Stimulated activated CD8-positive, alpha-beta memory T cell treated with anti-CD3 and anti-CD28 coated beads, Interleukin-7, amount 100 ng/mL, for 48 hours (primary cell): ENCODE results near the gene ZNF492.

ENCODE experiments used
- DNase-seq, 2 donors: peaks; one replicate each; pipeline ENCODE4 v3.0.0-alpha.2; 2020; ENCODE audit warnings: low read depth in 1 of 2; ENCODE audit errors: extremely low read depth in 1 of 2

ZNF492 gene

DNA sequence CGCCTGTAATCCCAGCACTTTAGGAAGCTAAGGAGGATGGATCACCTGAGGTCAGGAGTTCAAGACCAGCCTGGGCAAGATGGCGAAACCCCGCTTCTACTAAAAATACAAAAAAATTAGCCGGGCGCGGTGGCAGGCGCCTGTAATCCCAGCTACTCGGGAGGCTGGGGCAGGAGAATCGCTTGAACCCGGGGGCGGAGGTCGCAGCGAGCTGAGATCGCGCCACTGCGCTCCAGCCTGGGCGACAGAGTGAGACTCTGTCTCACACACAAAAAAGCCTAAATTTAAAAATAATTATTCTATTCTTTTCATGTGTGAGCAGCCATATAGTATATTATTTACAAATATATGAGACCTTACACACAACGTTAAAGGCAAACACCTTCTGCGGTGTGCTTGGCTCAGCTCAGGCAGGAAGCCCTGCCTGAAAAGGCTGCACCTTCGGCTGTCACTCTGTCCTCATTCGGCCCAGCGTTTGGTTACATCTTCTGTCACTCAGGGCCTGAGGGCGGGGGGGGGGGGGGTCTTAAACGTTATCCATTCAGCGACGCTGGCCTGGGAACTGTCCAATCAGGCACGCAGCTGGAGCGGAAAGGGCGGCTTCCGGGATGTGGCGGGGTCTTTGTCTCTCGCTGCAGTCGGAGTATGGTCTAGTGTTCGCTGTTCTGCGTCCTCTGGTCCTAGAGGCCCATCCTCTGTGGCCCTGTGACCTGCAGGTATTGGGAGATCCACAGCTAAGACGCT lies at the start of gene ZNF492:
Gene ZNF492 (plus strand): TSS at position 619 of the 744 bp plus-strand sequence. CDS start 19,076 bp downstream, outside the sequence.
- peak; percentile 53 to 75 for DNase-seq

DNA sequence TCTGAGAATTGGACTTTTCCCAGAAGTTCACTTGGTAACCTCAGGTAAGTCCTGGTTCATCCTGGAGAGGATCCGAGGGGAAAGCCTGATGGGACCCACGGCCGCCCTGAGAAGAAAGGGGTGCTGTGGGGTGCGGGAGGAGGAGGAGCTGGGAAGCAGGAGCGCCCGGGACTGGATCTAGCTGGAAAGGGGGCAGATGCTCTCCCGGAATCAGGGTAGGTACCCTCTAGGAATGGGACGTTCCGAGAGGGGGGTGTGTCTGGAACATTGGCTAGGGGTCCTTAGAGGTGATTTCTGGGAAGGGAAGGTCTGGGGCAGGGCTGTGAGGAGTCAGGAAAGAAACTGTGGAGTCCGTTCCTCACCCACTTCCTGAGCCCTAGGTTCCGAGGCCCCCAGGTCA lies 38.7 kb upstream of the ZNF492 start:
- no peak for DNase-seq

- DNase-seq: no peak
Observed at GRCh38 chr19:22595918-22596341, 38.2 kb upstream of the ZNF492 start.

DNA sequence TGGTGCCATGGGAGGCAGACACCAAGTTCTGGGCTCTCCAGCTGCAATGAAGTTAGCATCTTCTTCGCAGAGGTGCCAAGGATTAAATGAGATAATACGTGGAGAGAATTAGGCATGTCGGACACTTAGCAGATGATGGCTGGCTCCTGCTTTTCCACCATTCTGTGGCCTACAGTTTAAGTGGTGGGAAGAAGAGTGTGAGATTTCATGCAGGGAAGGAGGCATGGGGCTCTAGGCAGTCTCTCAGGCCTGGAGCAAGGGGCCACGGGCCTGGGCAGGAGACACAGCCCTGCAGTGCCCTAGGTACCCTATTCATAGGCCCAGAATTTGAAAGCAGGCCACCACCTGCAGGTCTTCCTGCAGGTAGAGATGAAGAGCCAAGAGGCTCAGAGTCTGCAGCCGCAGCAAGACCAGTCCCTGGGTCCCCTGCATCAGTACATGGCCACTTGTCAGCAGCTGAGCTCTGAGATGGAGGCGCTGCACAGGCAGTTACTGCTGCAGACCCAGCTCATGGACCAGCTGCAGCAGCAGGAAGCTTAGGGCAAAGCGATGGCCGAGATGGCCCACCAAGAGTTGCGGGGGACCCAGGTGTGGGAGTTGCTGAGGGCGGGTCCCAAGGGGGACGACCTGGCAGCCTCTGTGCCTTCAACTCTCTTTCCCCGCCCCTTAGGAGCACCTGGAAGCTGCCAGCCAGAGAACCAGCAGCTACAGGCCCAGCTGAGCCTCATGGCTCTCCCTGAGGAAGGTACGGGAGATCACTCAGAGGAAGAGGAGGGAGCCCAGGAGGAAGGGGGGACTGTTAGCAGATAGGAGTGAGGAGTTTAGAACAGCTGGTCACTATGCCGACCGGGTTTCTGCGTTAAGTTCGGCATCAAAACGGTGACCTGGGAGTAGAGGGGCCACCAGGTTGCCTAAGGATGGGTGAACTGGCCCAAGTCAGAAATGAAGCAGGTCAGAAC lies 33.2 kb upstream of the ZNF492 start:
- DNase-seq: no peak

DNA sequence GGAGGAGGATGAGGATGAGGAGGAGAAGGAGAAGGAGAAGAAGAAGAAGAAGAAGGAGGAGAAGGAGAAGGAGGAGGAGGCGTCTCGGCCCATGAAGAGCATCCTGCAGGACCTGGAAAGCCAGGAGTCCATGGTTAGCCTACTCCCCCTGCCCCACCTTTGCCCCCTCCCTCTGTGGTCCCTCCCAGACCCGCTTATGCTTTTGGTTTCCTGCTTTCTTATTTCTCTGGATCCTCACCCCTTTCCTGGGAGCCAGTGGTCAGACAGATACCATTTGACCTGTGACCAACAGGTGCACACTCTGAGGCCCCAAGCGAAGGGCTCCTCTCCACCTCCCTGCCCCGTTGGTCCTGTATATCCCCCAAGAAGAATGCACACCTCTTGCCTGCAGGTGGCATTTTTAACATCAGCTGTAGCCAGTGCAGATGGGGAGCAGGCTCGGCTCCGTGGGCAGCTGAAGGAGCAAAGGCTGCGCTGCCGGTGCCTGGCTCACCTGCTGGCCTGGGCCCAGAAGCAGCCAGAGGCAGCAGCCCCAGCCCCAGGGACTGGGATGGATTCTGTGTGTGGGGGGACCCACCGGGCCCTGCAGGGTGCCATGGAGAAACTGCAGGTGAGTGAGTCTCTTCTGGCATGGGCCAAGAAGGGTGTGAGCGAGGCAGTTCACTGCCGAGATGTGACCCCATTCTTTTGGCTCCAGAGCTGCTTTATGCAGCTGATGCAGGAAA lies 32.1 kb upstream of the ZNF492 start:
- no peak for DNase-seq

DNA sequence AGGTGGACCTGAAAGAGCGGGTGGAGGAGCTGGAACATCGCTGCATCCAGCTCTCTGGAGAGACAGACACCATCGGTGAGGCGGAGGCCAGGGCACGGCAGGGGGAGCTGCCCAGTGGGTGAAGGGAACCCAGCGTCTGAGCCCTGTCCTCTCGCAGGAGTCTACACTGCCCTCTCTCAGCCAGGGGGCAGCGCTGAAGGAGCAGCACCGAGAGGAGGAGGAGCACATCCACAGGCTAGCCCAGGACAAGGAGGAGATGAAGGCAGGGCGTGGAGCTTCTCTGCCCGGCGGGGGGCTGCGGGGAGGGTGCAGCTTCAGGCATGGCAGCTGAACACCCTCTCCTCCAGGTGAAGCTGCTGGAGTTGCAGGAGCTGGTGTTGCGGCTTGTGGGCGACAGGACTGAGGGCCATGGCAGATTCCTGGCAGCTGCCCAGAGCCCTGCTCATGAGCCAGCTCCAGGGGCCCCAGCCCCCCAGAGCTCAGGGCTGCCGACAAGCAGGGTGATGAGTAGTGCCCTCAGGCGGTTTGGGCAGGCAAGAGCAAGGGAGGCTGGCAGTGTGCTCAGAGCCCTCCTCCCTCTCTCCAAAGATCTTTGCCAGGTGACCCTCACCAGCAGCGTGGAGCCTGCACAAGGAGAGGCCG lies 31.4 kb upstream of the ZNF492 start:
- no peak for DNase-seq

- no peak for DNase-seq
Observed at GRCh38 chr19:22603518-22604440, 30.3 kb upstream of the ZNF492 start.

- no peak for DNase-seq
Observed at GRCh38 chr19:22604571-22605274, 29.4 kb upstream of the ZNF492 start.

DNA sequence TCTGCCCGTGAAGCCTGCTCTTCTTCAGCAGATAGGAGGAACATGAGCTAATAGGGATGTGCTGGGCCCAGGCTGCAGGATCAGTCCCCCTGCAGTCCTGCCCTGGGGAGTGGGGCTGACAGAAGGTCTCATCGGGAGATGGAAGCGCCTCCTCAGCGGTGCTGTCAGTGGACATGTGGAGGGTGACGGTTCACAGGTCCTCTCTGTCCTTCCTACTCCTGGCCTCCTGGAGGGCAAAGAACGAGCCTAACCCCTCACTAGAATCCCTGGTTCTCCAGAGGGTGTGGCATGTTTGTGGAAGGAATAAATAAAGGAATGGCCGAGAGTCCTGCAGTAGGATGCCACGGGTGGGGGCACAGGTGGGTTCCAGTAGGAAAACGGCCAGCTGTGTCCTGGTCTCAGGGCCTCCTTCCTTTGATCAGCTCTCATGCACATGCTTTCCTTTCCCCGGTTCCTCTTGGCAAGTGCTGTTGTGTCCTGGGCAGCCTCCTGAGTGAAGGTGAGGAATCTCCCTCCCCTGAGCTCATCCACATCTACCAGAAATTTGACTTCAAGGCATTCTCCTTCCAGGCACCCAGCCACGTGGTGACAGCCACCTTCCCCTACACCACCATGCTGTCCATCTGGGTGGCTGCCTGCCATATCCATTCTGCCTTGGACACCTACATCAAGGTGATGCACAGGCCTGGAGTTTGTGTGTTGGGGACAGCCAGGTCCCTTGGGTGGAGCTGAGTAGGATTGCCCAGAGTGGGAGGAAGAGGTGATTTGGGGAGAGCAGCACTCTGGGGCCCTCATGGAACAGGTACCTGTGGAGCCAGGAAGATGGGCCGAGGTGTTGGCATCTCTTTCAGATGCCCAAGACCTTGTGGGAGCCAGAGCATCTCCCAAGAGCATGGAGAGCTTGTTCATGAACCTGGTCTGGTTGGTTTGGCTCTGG lies 28.6 kb upstream of the ZNF492 start:
- DNase-seq: no peak

DNA sequence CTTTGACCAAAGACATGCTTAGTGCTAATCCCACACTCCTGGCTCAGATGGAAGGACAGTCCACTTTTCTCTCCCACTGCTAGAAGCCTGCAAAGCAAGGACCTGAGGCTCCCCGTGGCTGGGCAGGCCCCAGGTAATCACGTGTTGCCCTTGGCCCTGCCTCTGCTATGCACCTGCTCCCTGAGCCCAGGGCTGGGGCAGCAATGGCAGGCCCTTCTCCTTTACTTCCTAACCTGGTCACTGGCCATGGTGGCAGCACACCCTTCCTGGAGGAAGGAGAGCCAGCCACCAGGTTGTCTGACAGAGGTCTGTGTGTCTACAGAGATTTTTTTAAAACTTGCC lies 27.9 kb upstream of the ZNF492 start:
- no peak for DNase-seq

GRCh38 chr19:22606954-22607652 lies 27.0 kb upstream of the ZNF492 start:
- no peak for DNase-seq

DNA sequence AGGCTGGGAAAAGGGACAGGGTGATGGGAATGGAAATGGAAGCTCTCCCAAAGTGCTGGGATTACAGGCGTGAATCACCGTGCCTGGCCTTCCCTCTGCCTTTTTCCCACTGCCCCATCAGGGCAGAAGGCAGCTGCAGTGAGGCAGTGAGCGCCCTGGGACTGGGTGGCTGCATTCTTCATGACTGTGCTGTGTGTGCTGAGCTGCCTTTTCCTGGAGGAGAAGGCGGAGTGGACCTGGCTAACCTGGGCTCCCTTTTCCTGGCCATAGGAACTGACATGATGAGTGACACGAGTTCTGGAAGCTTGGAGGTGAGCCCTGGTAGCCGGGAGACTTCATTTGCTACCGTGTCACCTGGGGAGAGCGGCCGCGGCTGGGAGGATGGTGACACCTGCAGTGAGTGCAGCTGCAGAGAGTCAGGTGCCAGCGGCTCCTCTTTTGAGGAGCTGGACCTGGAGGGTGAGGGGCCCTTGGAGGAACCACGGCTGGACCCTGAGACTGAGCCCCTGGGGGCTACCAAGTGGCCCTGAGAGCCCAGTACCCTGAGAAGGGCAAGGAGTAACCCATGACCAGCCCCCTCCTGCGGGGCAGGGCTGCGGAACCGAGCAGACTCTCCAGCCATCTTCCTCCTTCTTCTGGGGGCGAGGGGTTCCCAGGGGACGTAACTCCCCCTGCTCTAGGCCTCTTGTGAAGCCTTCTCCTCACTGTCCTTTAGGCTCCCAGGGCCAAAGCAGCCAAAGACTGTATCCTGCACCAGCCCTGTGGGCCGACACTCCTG lies 26.3 kb upstream of the ZNF492 start:
- no peak for DNase-seq

DNA sequence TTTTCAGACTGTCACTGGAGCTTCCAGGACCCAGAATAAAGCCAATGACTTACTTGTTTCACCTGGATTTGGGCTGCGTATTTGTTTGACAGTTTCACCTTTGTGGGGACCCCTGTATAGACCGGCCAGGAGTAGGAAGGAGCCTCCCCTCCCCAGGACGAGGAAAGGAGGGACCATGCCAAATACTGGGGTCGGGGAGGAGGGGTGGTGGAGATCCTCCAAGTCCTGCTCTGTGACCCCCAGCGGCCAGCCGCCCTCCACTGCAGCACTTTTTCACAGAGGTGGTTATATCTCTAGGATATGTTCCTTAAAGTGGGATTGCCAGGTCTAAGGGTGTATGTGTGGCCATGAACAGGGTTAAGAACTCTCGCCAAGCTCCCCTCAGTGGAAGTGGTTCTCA lies 25.7 kb upstream of the ZNF492 start:
- DNase-seq: no peak

DNA sequence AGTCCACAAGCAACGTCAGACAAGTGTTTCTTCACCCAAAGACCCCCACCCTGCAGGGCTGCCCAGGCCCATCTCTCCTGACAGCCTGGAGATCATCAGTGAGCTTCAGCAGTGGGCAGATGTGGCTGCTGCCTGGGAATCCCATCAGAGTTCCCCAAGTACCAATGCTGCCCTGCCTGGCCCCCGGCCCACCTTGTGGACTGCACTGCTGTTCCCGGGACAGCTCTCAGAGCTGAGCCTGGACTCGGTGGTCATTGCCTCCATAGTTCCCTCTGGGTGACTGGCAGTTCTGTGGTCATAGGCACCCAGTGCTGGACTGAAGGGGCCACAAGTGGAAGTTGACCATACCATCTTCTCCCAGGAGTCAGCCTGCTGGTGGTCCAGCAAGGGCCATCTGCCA lies 24.5 kb upstream of the ZNF492 start:
- no peak for DNase-seq

DNA sequence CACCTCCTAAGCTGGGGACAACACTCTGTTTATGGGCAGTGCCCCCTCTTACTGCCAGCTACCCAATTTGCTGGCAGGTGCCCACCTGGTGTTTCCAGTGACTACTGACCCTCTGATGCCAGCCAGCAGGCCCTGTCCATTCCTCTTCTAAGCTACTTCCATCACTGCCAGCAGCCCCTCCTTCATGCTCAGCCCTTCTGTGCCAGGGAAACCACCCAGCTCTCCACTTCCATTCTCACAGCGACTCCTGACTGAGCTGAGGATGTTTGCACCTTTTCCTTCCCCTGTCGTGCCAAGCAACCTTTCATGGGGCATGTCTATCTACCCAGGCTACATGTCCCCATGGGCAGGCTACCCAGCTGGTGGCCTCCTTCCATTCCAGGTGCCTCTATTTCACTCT lies 24.0 kb upstream of the ZNF492 start:
- no peak for DNase-seq

DNA sequence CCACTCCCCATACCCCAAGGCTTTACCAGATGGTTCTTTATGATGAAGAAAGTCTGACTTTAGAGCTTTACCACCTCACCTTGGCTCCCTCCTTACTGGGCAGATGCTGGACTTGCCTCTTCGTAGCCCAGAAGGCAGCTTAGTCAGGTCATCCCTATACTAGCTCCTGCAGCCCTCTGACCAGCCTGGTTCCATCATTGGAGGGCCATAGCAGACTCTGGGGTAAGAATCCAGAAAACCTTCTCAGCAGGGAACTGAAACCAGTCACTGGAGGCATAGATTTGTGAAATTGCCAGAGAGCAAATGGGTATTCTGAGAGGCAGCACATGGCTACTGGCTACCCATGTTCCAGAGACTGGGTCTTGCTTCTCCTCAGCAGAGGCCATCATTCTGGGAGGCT lies 21.8 kb upstream of the ZNF492 start:
- no peak for DNase-seq

- no peak for DNase-seq
Observed at GRCh38 chr19:22616659-22617058, 17.5 kb upstream of the ZNF492 start.
